OCI-LY7 (cell line): Measurements from ENCODE around the gene MYOF.

Experiments
- CTCF ChIP-seq: fragments of 200-600 bp; sonication (generic); conservative IDR thresholded peaks from 2 replicates; pipeline ENCODE4 v1.5.1; 2014; ENCODE audit warnings: mild to moderate bottlenecking, antibody characterized with exemption, low read length, moderate library complexity, mixed read lengths
- EZH2phosphoT487 ChIP-seq: fragments of 200-600 bp; sonication (generic); IDR thresholded peaks from 2 replicates; pipeline ENCODE4 v1.6.1; 2018; ENCODE audit warnings: low read depth, borderline replicate concordance, mild to moderate bottlenecking, mixed run types, antibody characterized with exemption, low read length, moderate library complexity, mixed read lengths

GRCh38 chr10:93309062-93309461, 173.1 kb downstream of the MYOF start:
- TF ChIP-seq CTCF (no peak), EZH2phosphoT487 (no peak)
